ENCODE measurements around the gene TCEANC. TPM values are rescaled to one million over a fixed set of nuclear protein-coding genes. Genes with fewer than 3 reads are reported as not detected.

TCEANC gene
- total RNA-seq, 5 donors from 2014 or later (not counting 1 experiment from before 2014, with no cell fraction given), result 8.0 to 12.8 (median 9.5) TPM

- ChIA-PET POLR2A (no interaction called here), CTCF (interaction anchor here in 1 of 2 donors (0.6 kb wide), 1 partner anchor 110 kb away, joined by 6 read pairs; no protein-coding TSS in a partner anchor)
- no peaks in the 10 kb centered on the region for H3K9me3 Mint-ChIP-seq
- H3K36me3 ChIP-seq (ENCODE audit: control insufficient read depth in 2 of 2, extremely low read depth in 1 of 2, insufficient read depth in 1 of 2, low read length in 1 of 2), result peaks cover 0 to 9% of the 10 kb centered on the region in 2 donors
- peak overlapping the region; percentile 8 to 63 for H3K27ac Mint-ChIP-seq
- H3K27me3 ChIP-seq (replicated peaks in 1 of 2; ENCODE audit: control insufficient read depth in 2 of 2, extremely low read depth in 1 of 2, insufficient read depth in 2 of 2, low read length in 1 of 2), result no peaks in the 10 kb centered on the region
- no peak overlapping the region for H3K4me3 Mint-ChIP-seq
- H3K4me1 Mint-ChIP-seq, result peaks cover 33 to 37% (median 37%) of the 10 kb centered on the region in 3 donors
- H3K9me3 ChIP-seq, result no peaks in the 10 kb centered on the region
- no peak for DNase-seq
- H3K27me3 Mint-ChIP-seq, result peaks cover 0 to 27% of the 10 kb centered on the region in 2 donors
- peaks cover 5% of the 10 kb centered on the region for H3K36me3 Mint-ChIP-seq
- WGBS (ENCODE audit: insufficient coverage), result 100% methylated on average over 2 of the region's 3 CpGs
- H3K27ac ChIP-seq (ENCODE audit: low read length), result no peak overlapping the region
- no peak overlapping the region for H3K4me3 ChIP-seq (ENCODE audit: control insufficient read depth in 1 of 2, extremely low read depth in 1 of 2, low read length in 1 of 2)
- ATAC-seq (replicated peaks in 1 of 4), result no peak
- peaks cover 6% of the 10 kb centered on the region in 2 experiments for H3K4me1 ChIP-seq (ENCODE audit: control insufficient read depth in 1 of 2, extremely low read depth in 1 of 2, insufficient read depth in 2 of 2, low read length in 2 of 2)
These were observed 1.8 kb upstream of the TCEANC start for GRCh38 chrX:13651150-13651549.

- no peaks in the 10 kb centered on the region for H3K27me3 ChIP-seq (replicated peaks in 1 of 2; ENCODE audit: control insufficient read depth in 2 of 2, extremely low read depth in 1 of 2, insufficient read depth in 2 of 2, low read length in 1 of 2)
- H3K9me3 ChIP-seq, result no peaks in the 10 kb centered on the region
- CTCF ChIA-PET, result no interaction called here
- WGBS (ENCODE audit: insufficient coverage), result no CpG with 5 or more reads among the region's 7 CpGs
- DNase-seq (no peak), ATAC-seq (replicated peaks in 1 of 4) (no peak)
- H3K36me3 ChIP-seq (ENCODE audit: control insufficient read depth in 2 of 2, extremely low read depth in 1 of 2, insufficient read depth in 1 of 2, low read length in 1 of 2), result peaks cover 0 to 10% of the 10 kb centered on the region in 2 donors
- H3K4me3 Mint-ChIP-seq, result peak overlapping the region; percentile 86 to 94 (median 91)
- H3K4me1 ChIP-seq (ENCODE audit: control insufficient read depth in 1 of 2, extremely low read depth in 1 of 2, insufficient read depth in 2 of 2, low read length in 2 of 2), result peaks cover 6% of the 10 kb centered on the region in 2 experiments
- peaks cover 0 to 18% of the 10 kb centered on the region in 2 donors for H3K27me3 Mint-ChIP-seq
- peaks cover 33 to 37% (median 33%) of the 10 kb centered on the region in 3 donors for H3K4me1 Mint-ChIP-seq
- peak overlapping the region; percentile 71 to 90 for H3K4me3 ChIP-seq (ENCODE audit: control insufficient read depth in 1 of 2, extremely low read depth in 1 of 2, low read length in 1 of 2)
- H3K9me3 Mint-ChIP-seq, result no peaks in the 10 kb centered on the region
- H3K36me3 Mint-ChIP-seq, result peaks cover 11% of the 10 kb centered on the region
- POLR2A ChIA-PET, result no interaction called here
- peak overlapping the region; percentile 93 to 97 for H3K27ac Mint-ChIP-seq
- peak overlapping the region; percentile 72 for H3K27ac ChIP-seq (ENCODE audit: low read length)
These were observed 601 bp upstream of the TCEANC start for GRCh38 chrX:13652287-13652793.

DNA sequence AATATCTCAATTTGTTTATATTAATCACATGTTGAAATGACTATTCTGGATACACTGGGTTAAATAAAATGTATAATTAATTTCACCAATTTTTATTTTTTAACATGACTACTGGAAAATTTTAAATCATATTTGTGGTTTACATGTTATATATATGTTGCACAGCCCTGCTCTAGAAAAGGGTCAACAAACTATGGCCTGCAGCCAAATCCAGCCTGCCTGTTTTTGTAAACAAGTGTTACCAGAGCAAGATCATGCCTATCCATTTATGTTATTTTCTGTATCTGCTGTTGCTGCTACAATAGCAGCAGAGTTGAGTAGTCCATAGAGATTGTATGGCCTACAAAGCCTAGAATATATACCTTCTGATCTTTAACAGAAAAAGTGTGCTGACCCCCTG is 1.2 kb downstream of the TCEANC start:
- POLR2A ChIA-PET, result interaction anchor here (0.6 to 1.0 kb wide), 3 partner anchors 34 to 82 kb away, joined by 3 to 6 read pairs (median 3); partner anchors contain the start of genes OFD1 (in 1 of the 2) and TRAPPC2 (in 1 of the 2)
- H3K4me3 Mint-ChIP-seq, result peak overlapping the region in 2 of 3 donors; percentile 86 to 94
- Histone ChIP-seq H3K9me3 (no peaks in the 10 kb centered on the region), H3K4me1 (ENCODE audit: control insufficient read depth in 1 of 2, extremely low read depth in 1 of 2, insufficient read depth in 2 of 2, low read length in 2 of 2) (peaks cover 6 to 8% of the 10 kb centered on the region in 2 experiments), H3K4me3 (ENCODE audit: control insufficient read depth in 1 of 2, extremely low read depth in 1 of 2, low read length in 1 of 2) (peak overlapping the region in 1 of 2 donors; percentile 90), H3K27me3 (replicated peaks in 1 of 2; ENCODE audit: control insufficient read depth in 2 of 2, extremely low read depth in 1 of 2, insufficient read depth in 2 of 2, low read length in 1 of 2) (no peaks in the 10 kb centered on the region), H3K27ac (ENCODE audit: low read length) (peak overlapping the region; percentile 97), H3K36me3 (ENCODE audit: control insufficient read depth in 2 of 2, extremely low read depth in 1 of 2, insufficient read depth in 1 of 2, low read length in 1 of 2) (peaks cover 0 to 10% of the 10 kb centered on the region in 2 donors)
- DNase-seq, result no peak
- CTCF ChIA-PET, result interaction anchor here (0.5 to 1.0 kb wide), 4 partner anchors 8 to 99 kb away, joined by 3 to 4 read pairs (median 3); no protein-coding TSS in a partner anchor
- ATAC-seq (replicated peaks in 1 of 4), result no peak
- peaks cover 34 to 45% (median 36%) of the 10 kb centered on the region in 3 donors for H3K4me1 Mint-ChIP-seq
- no peaks in the 10 kb centered on the region for H3K9me3 Mint-ChIP-seq
- H3K27me3 Mint-ChIP-seq, result peaks cover 0 to 6% of the 10 kb centered on the region in 2 donors
- H3K27ac Mint-ChIP-seq, result peak overlapping the region; percentile 70 to 93
- peaks cover 11% of the 10 kb centered on the region for H3K36me3 Mint-ChIP-seq

- no peaks in the 10 kb centered on the region for H3K9me3 ChIP-seq
- H3K27ac Mint-ChIP-seq, result peak overlapping the region in 1 of 2 donors; percentile 22
- ChIA-PET POLR2A (no interaction called here), CTCF (no interaction called here)
- H3K4me3 ChIP-seq (ENCODE audit: control insufficient read depth in 1 of 2, extremely low read depth in 1 of 2, low read length in 1 of 2), result no peak overlapping the region
- peaks cover 35 to 45% (median 37%) of the 10 kb centered on the region in 3 donors for H3K4me1 Mint-ChIP-seq
- H3K27me3 ChIP-seq (replicated peaks in 1 of 2; ENCODE audit: control insufficient read depth in 2 of 2, extremely low read depth in 1 of 2, insufficient read depth in 2 of 2, low read length in 1 of 2), result no peaks in the 10 kb centered on the region
- no peak for DNase-seq
- 100% methylated on average over 2 of the region's 3 CpGs for WGBS (ENCODE audit: insufficient coverage)
- H3K36me3 Mint-ChIP-seq, result peaks cover 16% of the 10 kb centered on the region
- peaks cover 6 to 8% of the 10 kb centered on the region in 2 experiments for H3K4me1 ChIP-seq (ENCODE audit: control insufficient read depth in 1 of 2, extremely low read depth in 1 of 2, insufficient read depth in 2 of 2, low read length in 2 of 2)
- no peak overlapping the region for H3K27ac ChIP-seq (ENCODE audit: low read length)
- H3K4me3 Mint-ChIP-seq, result no peak overlapping the region
- peaks cover 0 to 6% of the 10 kb centered on the region in 2 donors for H3K27me3 Mint-ChIP-seq
- no peak for ATAC-seq (replicated peaks in 1 of 4)
- H3K9me3 Mint-ChIP-seq, result no peaks in the 10 kb centered on the region
- peaks cover 0 to 15% of the 10 kb centered on the region in 2 donors for H3K36me3 ChIP-seq (ENCODE audit: control insufficient read depth in 2 of 2, extremely low read depth in 1 of 2, insufficient read depth in 1 of 2, low read length in 1 of 2)
These were observed 2.7 kb downstream of the TCEANC start for GRCh38 chrX:13655674-13656073.

DNA sequence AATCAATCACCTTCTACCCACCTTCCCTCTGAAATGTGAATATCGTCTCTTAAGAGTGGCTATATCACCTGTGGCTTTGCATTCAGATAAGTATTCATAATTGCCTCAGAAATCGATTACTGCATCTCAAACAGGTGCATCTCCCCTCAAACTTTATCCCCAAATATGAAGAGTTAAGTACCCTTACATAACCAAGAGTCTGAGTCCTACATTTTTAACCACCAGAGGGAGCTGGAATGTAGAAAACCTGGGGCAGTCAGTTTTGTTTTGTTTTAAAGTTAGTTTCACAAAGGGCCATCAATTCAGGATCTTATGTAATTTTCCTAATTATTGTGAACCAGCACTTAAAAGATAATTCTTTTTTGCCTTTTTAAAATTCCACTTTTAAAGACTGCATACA is 5.7 kb downstream of the TCEANC start:
- ATAC-seq (replicated peaks in 1 of 4) (peak in 1 of 4 experiments; percentile 64), DNase-seq (peak in 6 of 35 experiments; percentile 4 to 75 (median 13))
- peaks cover 19% of the 10 kb centered on the region for H3K36me3 Mint-ChIP-seq
- no peaks in the 10 kb centered on the region for H3K27me3 ChIP-seq (replicated peaks in 1 of 2; ENCODE audit: control insufficient read depth in 2 of 2, extremely low read depth in 1 of 2, insufficient read depth in 2 of 2, low read length in 1 of 2)
- no peak overlapping the region for H3K4me3 ChIP-seq (ENCODE audit: control insufficient read depth in 1 of 2, extremely low read depth in 1 of 2, low read length in 1 of 2)
- H3K9me3 ChIP-seq, result no peaks in the 10 kb centered on the region
- H3K4me1 ChIP-seq (ENCODE audit: control insufficient read depth in 1 of 2, extremely low read depth in 1 of 2, insufficient read depth in 2 of 2, low read length in 2 of 2), result peaks cover 0 to 8% of the 10 kb centered on the region in 2 experiments
- H3K36me3 ChIP-seq (ENCODE audit: control insufficient read depth in 2 of 2, extremely low read depth in 1 of 2, insufficient read depth in 1 of 2, low read length in 1 of 2), result peaks cover 0 to 23% of the 10 kb centered on the region in 2 donors
- POLR2A ChIA-PET, result no interaction called here
- peak overlapping the region in 1 of 3 donors; percentile 3 for H3K4me3 Mint-ChIP-seq
- H3K9me3 Mint-ChIP-seq, result no peaks in the 10 kb centered on the region
- peaks cover 25 to 32% (median 28%) of the 10 kb centered on the region in 3 donors for H3K4me1 Mint-ChIP-seq
- H3K27me3 Mint-ChIP-seq, result peaks cover 0 to 9% of the 10 kb centered on the region in 2 donors
- H3K27ac Mint-ChIP-seq, result peak overlapping the region; percentile 85 to 87
- no CpG with 5 or more reads among the region's 2 CpGs for WGBS (ENCODE audit: insufficient coverage)
- CTCF ChIA-PET, result interaction anchor here (0.6 to 1.0 kb wide), 6 partner anchors 11 to 373 kb away, joined by 3 to 6 read pairs (median 4); no protein-coding TSS in a partner anchor
- H3K27ac ChIP-seq (ENCODE audit: low read length), result peak overlapping the region; percentile 49

DNA sequence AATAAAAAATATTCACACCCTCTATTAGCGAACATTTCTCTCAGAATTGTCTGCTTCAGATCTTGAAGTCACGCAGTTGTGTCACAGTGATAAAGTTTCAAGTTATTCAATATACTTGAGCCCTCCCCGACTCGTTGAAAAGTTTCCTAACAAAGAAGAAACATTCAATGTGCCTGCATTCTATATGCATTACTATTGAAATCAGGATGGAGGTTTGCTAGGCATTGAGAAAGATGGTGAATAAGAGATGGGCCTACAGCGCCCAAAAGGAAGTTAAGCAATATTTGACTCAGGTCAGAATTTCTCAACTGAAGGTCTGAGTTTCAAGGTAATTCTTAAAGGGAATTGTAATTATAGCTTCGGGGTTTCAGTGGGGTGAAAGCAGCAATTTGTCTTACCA is 6.1 kb downstream of the TCEANC start:
- H3K36me3 Mint-ChIP-seq, result peaks cover 24% of the 10 kb centered on the region
- DNase-seq (no peak), ATAC-seq (replicated peaks in 1 of 4) (no peak)
- POLR2A ChIA-PET, result interaction anchor here in 1 of 2 donors (0.9 kb wide), 1 partner anchor 1675 kb away, joined by 3 read pairs; no protein-coding TSS in a partner anchor
- no peaks in the 10 kb centered on the region for H3K27me3 ChIP-seq (replicated peaks in 1 of 2; ENCODE audit: control insufficient read depth in 2 of 2, extremely low read depth in 1 of 2, insufficient read depth in 2 of 2, low read length in 1 of 2)
- H3K4me3 Mint-ChIP-seq, result no peak overlapping the region
- no peaks in the 10 kb centered on the region for H3K9me3 Mint-ChIP-seq
- WGBS (ENCODE audit: insufficient coverage), result 50% methylated on average over 1 of the region's 6 CpGs
- H3K4me1 ChIP-seq (ENCODE audit: control insufficient read depth in 1 of 2, extremely low read depth in 1 of 2, insufficient read depth in 2 of 2, low read length in 2 of 2), result peaks cover 0 to 5% of the 10 kb centered on the region in 2 experiments
- peaks cover 22 to 32% (median 24%) of the 10 kb centered on the region in 3 donors for H3K4me1 Mint-ChIP-seq
- peak overlapping the region; percentile 49 for H3K27ac ChIP-seq (ENCODE audit: low read length)
- peak overlapping the region; percentile 85 to 87 for H3K27ac Mint-ChIP-seq
- no peaks in the 10 kb centered on the region for H3K9me3 ChIP-seq
- H3K36me3 ChIP-seq (ENCODE audit: control insufficient read depth in 2 of 2, extremely low read depth in 1 of 2, insufficient read depth in 1 of 2, low read length in 1 of 2), result peaks cover 0 to 26% of the 10 kb centered on the region in 2 donors
- H3K4me3 ChIP-seq (ENCODE audit: control insufficient read depth in 1 of 2, extremely low read depth in 1 of 2, low read length in 1 of 2), result no peak overlapping the region
- H3K27me3 Mint-ChIP-seq, result peaks cover 0 to 9% of the 10 kb centered on the region in 2 donors
- CTCF ChIA-PET, result interaction anchor here (0.6 to 1.0 kb wide), 6 partner anchors 10 to 372 kb away, joined by 3 to 6 read pairs (median 4); no protein-coding TSS in a partner anchor
